Thoracic aorta (tissue), 2 donors: ENCODE measurements around the gene GPR85. TPM values are rescaled to one million over a fixed set of nuclear protein-coding genes. Genes with fewer than 3 reads are reported as not detected.

Experiments
- ATAC-seq: fragments of 150-250 bp; one replicate; pipeline ENCODE4 v1.8.0; 2017; ENCODE audit warnings: low read depth; ENCODE audit not compliant: insufficient number of reproducible peaks, low FRiP score
- DNase-seq: peaks from one replicate; pipeline ENCODE4 v3.0.0-alpha.2; 2020; ENCODE audit warnings: low spot score
- H3K27ac ChIP-seq, 2 donors: fragments of 200-600 bp; sonication (generic); 1 replicate in 1 of 2; 2 replicates in 1 of 2; pipeline ENCODE4 v1.5.1; 2016; ENCODE audit warnings: mild to moderate bottlenecking in 2 of 2, moderate library complexity in 2 of 2
- H3K27me3 ChIP-seq: fragments of 200-600 bp; sonication (generic); replicated peaks from 2 replicates; pipeline ENCODE4 v1.6.0; 2016; ENCODE audit warnings: mild to moderate bottlenecking; ENCODE audit not compliant: insufficient read depth
- H3K36me3 ChIP-seq: fragments of 200-600 bp; sonication (generic); one replicate; pipeline ENCODE4 v1.5.1; 2016
- H3K4me1 ChIP-seq, 2 donors: fragments of 200-600 bp; sonication (generic); 1 replicate in 1 of 2; 2 replicates in 1 of 2; pipeline versions ENCODE4 v1.5.1 to v1.6.0; 2016; ENCODE audit warnings: low read depth in 2 of 2, mild to moderate bottlenecking in 1 of 2; ENCODE audit not compliant: control insufficient read depth in 1 of 2
- H3K4me3 ChIP-seq: fragments of 200-600 bp; sonication (generic); 2 replicates; pipeline ENCODE4 v1.5.1; 2016; ENCODE audit warnings: mild to moderate bottlenecking
- H3K9me3 ChIP-seq: fragments of 200-600 bp; sonication (generic); 2 replicates; pipeline ENCODE4 v1.5.1; 2016
- CTCF ChIP-seq: fragments of 200-600 bp; sonication (generic); IDR thresholded peaks from one replicate; pipeline ENCODE4 v1.5.1; 2019; ENCODE audit warnings: antibody characterized with exemption
- total RNA-seq, 2 donors: library from RNA; depleted of rRNA; stranded (reverse); fragments of >200 nt; gene quantifications; one replicate each; pipeline versions ENCODE4 v1.1.0 to v1.2.3, GENCODE V29; 2016

Gene GPR85
- total RNA-seq, 2 donors from 2014 or later = 0.68 to 1.3 TPM

GRCh38 chr7:113093561-113093960 is 6.9 kb upstream of the GPR85 start:
- Histone ChIP-seq H3K4me1 (no peaks in the 10 kb centered on the region), H3K4me3 (no peak overlapping the region), H3K9me3 (no peaks in the 10 kb centered on the region), H3K27me3 (no peaks in the 10 kb centered on the region), H3K36me3 (no peaks in the 10 kb centered on the region), H3K27ac (no peak overlapping the region)
- ATAC-seq (no peak), DNase-seq (no peak)
- no peak for TF ChIP-seq CTCF

- ATAC-seq (no peak), DNase-seq (no peak)
- Histone ChIP-seq H3K9me3 (no peaks in the 10 kb centered on the region), H3K4me3 (no peak overlapping the region), H3K36me3 (no peaks in the 10 kb centered on the region), H3K27me3 (no peaks in the 10 kb centered on the region), H3K27ac (no peak overlapping the region), H3K4me1 (no peaks in the 10 kb centered on the region)
- no peak for TF ChIP-seq CTCF
Measured at GRCh38 chr7:113092762-113093161, 6.1 kb upstream of the GPR85 start.

GRCh38 chr7:113087071-113087998 is 708 bp upstream of the GPR85 start:
- Histone ChIP-seq H3K27ac (peak overlapping the region; percentile 54 to 69), H3K36me3 (no peaks in the 10 kb centered on the region), H3K4me3 (peak overlapping the region; percentile 81), H3K4me1 (peaks cover 0 to 7% of the 10 kb centered on the region in 2 donors), H3K9me3 (no peaks in the 10 kb centered on the region), H3K27me3 (no peaks in the 10 kb centered on the region)
- ATAC-seq (peak; percentile 70), DNase-seq (no peak)
- no peak for TF ChIP-seq CTCF

- ATAC-seq (no peak), DNase-seq (no peak)
- Histone ChIP-seq H3K4me3 (peak overlapping the region; percentile 81), H3K9me3 (no peaks in the 10 kb centered on the region), H3K27ac (no peak overlapping the region), H3K27me3 (no peaks in the 10 kb centered on the region), H3K36me3 (no peaks in the 10 kb centered on the region), H3K4me1 (peaks cover 0 to 7% of the 10 kb centered on the region in 2 donors)
- TF ChIP-seq CTCF = no peak
Measured at GRCh38 chr7:113085781-113086390, 741 bp downstream of the GPR85 start.

GRCh38 chr7:113084496-113085172 is 2.0 kb downstream of the GPR85 start:
- DNase-seq (no peak), ATAC-seq (no peak)
- Histone ChIP-seq H3K4me3 (no peak overlapping the region), H3K27me3 (no peaks in the 10 kb centered on the region), H3K9me3 (no peaks in the 10 kb centered on the region), H3K4me1 (peaks cover 0 to 7% of the 10 kb centered on the region in 2 donors), H3K27ac (no peak overlapping the region), H3K36me3 (no peaks in the 10 kb centered on the region)
- no peak for TF ChIP-seq CTCF
